ENCODE results near the gene ELOVL4.

GRCh38 chr6:79895382-79896074, 51.8 kb downstream of the ELOVL4 start:
- TF ChIP-seq CTCF (IDR thresholded peaks at IDR 0.05): no peak
- no peak for TF ChIP-seq POLR2A (IDR thresholded peaks at IDR 0.05)
- TF ChIP-seq POLR2AphosphoS5 (IDR thresholded peaks at IDR 0.05): no peak
